ENCODE data around the gene COX19.

DNA sequence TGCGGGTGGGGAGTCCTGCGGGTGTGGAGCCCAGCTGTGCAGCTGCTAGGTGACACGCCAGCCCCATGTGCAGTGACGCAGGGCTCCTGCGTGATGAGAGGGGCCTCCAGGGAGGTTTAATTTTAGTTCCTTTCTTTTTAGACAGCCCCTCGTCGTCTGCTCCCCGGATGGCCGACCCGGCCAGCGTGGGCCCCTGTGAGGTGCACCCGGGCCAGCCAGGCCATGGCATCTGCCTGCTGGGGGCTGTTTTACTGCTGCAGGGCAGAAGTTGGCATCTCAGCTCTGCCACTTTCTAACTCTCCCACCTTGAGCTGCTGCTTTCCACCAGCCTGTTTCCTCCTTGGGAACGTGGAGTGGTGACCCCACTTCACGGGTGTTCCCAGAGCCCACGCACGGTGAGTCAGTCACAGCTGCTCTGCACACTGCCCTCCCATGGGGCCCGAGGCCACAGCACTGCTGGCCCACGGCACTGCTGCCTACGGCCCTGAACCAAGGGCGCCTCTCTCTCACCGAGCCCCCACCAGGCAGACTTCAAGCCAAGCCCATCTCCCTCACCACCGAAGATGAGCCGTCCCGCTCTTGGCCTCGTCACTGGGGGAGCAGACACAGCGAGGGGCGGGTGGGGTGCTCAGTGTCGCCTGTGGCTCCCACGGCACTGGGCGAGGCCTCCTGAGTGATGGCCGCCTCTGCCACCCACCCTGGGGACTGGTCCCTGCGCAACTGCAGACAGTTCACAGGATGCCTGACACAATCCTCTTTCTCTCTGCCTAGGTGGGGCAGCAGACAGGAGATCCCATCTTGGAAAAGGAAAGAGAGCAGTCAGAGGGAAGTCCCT is 28.9 kb upstream of the COX19 start:
- TF ChIP-seq, protein P1, sequence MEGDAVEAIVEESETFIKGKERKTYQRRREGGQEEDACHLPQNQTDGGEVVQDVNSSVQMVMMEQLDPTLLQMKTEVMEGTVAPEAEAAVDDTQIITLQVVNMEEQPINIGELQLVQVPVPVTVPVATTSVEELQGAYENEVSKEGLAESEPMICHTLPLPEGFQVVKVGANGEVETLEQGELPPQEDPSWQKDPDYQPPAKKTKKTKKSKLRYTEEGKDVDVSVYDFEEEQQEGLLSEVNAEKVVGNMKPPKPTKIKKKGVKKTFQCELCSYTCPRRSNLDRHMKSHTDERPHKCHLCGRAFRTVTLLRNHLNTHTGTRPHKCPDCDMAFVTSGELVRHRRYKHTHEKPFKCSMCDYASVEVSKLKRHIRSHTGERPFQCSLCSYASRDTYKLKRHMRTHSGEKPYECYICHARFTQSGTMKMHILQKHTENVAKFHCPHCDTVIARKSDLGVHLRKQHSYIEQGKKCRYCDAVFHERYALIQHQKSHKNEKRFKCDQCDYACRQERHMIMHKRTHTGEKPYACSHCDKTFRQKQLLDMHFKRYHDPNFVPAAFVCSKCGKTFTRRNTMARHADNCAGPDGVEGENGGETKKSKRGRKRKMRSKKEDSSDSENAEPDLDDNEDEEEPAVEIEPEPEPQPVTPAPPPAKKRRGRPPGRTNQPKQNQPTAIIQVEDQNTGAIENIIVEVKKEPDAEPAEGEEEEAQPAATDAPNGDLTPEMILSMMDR (IDR thresholded peaks at IDR 0.05), result no peak
- TF ChIP-seq POLR2A (IDR thresholded peaks at IDR 0.05), result no peak

Data from uterus (tissue), 2 donors.